Adrenal gland (tissue), 12 donors: ENCODE measurements around the gene ARHGAP6. TPM values are rescaled to one million over a fixed set of nuclear protein-coding genes. Genes with fewer than 3 reads are reported as not detected.

ENCODE experiments used
- DNase-seq, 7 donors: peaks; one replicate each; pipeline ENCODE4 v3.0.0-alpha.2; 2019 to 2020
- H3K27ac ChIP-seq, 5 donors: fragments of 200-600 bp; sonication (generic) in 4 of 5; 1 replicate in 3 of 5; 2 replicates in 2 of 5; pipeline versions ENCODE4 v1.5.1 to v1.8.0; 2016 to 2020; ENCODE audit warnings: mild to moderate bottlenecking in 1 of 5
- H3K27me3 ChIP-seq: fragments of 200-600 bp; 2 replicates; pipeline ENCODE4 v1.8.0; 2021
- H3K36me3 ChIP-seq, 2 donors: fragments of 200-600 bp; replicated peaks in 1 of 2; 1 replicate in 1 of 2; 2 replicates in 1 of 2; pipeline versions ENCODE4 v1.5.1 to v1.8.0; 2018 to 2022
- H3K4me1 ChIP-seq, 2 donors: fragments of 200-600 bp; replicated peaks in 1 of 2; 1 replicate in 1 of 2; 2 replicates in 1 of 2; pipeline versions ENCODE4 v1.5.1 to v1.8.0; 2018 to 2021
- H3K4me3 ChIP-seq, 4 donors: fragments of 200-600 bp; sonication (generic) in 3 of 4; one replicate each; pipeline ENCODE4 v1.5.1; 2016 to 2018
- H3K9me3 ChIP-seq, 3 donors: fragments of 200-600 bp; sonication (generic) in 1 of 3; replicated peaks in 1 of 3; 1 replicate in 2 of 3; 2 replicates in 1 of 3; pipeline versions ENCODE4 v1.5.1 to v1.8.0; 2016 to 2021
- POLR2A ChIP-seq, 2 donors: fragments of 450-650 bp; IDR thresholded peaks; one replicate each; pipeline ENCODE4 v1.6.1; 2017; ENCODE audit warnings: antibody characterized with exemption in 2 of 2, mild to moderate bottlenecking in 2 of 2, moderate library complexity in 1 of 2
- WGBS, 4 donors: extraction: QIAGEN DNeasy Blood & Tissue Kit in 2 of 4; methylation state at CpG; one replicate each; pipeline versions ENCODE4 v1.1.5 to v1.1.7; 2013 to 2017; 5-methylcytosine and 5-hydroxymethylcytosine counted together
- intact Hi-C, 2 donors: fragments of 100-400 bp; cut with DNase I; formaldehyde crosslinking; loops; one replicate each; pipeline versions ENCODE4 v1.14.1 to v1.15.0; 2022 to 2023
- polyA plus RNA-seq, 3 donors: library from polyadenylated mRNA; stranded (reverse); fragments of 200-250 nt in 2 of 3; fragments of 350-450 nt in 1 of 3; fragmentation: Illumina TruSeq in 1 of 3; extraction: RNeasy Lipid Tissue Mini Kit (QIAGEN cat#74804) in 1 of 3; gene quantifications; one replicate each; pipeline ENCODE4 v1.2.3, GENCODE V29; 2013 to 2014
- total RNA-seq, 9 donors: library from RNA; depleted of rRNA in 4 of 9; stranded (reverse); fragments of >200 nt in 4 of 9; fragments of 120-200 nt in 1 of 9; fragmentation: NEBNext Ultra II Directional in 1 of 9; extraction: Animal tissue kit (Norgen Biotek cat#: 25700) in 1 of 9; gene quantifications; one replicate each; pipeline versions ENCODE4 v1.1.0 to v1.2.4, GENCODE V29; 2013 to 2023
- TF ChIP-seq, protein P1 (sequence below), 6 experiments: fragments of 450-650 bp in 4 of 6; fragments of 200-600 bp in 2 of 6; sonication (generic) in 1 of 6; IDR thresholded peaks; 1 replicate in 5 of 6; 2 replicates in 1 of 6; pipeline versions ENCODE4 v1.5.1 to v1.8.0; 2016 to 2021; ENCODE audit warnings: antibody characterized with exemption in 6 of 6, mild to moderate bottlenecking in 2 of 6, moderate library complexity in 1 of 6
- donor health status: healthy with polysubstance abuse.
- donor health status: Bipolar disorder and iron deficiency.
- donor health status: DM: yes; HTN: yes; CAD: no.
- donor health status: DM: no; HTN: no; CAD: no.
- donor health status: DM: no; HTN: no; CAD: no.
- donor health status: DM: yes; HTN: yes; CAD: no.

Gene ARHGAP6
- total and polyA plus RNA-seq, 12 donors = 0.78 to 4.2 (median 2.7) TPM

DNA sequence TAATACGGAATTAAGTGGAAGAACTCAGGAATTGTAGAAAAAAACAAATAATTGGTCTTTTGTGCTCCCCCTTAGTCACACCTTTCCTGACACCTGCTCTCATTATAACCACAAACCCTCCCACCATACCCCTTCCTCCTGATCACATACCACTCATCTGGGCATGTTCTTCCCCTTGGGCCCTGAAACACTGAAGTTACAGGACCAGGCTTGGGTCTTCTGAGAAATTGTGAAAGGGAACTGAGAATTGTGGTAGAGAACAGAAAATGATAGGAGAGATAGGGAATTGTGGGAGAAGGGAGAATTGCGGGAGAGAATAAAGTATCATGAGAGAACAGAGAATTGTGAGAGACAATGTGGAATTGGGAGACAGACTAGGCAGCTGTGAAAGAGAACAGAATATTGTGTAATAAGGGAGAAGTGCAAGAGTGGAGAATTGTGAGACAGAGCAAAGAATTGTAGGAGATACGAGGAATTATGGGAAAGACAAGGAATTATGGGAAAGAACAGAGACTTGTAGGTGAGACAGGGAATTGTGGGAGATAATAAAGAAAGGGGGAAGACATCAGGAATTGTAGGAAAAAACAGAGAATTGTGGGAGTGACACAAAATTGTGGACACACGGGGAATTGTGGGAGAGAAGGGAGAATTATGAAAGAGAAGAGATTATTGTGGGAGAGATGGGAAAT lies 557.3 kb downstream of the ARHGAP6 start:
- Histone ChIP-seq H3K27ac (no peak overlapping the region), H3K4me1 (peaks cover 0 to 14% of the 10 kb centered on the region in 2 donors), H3K9me3 (no peaks in the 10 kb centered on the region), H3K4me3 (no peak overlapping the region), H3K27me3 (no peaks in the 10 kb centered on the region), H3K36me3 (no peaks in the 10 kb centered on the region)
- no peak for TF ChIP-seq POLR2A (IDR thresholded peaks at IDR 0.05)
- TF ChIP-seq, protein P1, sequence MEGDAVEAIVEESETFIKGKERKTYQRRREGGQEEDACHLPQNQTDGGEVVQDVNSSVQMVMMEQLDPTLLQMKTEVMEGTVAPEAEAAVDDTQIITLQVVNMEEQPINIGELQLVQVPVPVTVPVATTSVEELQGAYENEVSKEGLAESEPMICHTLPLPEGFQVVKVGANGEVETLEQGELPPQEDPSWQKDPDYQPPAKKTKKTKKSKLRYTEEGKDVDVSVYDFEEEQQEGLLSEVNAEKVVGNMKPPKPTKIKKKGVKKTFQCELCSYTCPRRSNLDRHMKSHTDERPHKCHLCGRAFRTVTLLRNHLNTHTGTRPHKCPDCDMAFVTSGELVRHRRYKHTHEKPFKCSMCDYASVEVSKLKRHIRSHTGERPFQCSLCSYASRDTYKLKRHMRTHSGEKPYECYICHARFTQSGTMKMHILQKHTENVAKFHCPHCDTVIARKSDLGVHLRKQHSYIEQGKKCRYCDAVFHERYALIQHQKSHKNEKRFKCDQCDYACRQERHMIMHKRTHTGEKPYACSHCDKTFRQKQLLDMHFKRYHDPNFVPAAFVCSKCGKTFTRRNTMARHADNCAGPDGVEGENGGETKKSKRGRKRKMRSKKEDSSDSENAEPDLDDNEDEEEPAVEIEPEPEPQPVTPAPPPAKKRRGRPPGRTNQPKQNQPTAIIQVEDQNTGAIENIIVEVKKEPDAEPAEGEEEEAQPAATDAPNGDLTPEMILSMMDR (IDR thresholded peaks at IDR 0.05) = no peak
- intact Hi-C loops = no loop called here
- DNase-seq = no peak
- WGBS, 4 donors = 77 to 93% (median 82%) methylated on average over 4 of the region's 4 CpGs

DNA sequence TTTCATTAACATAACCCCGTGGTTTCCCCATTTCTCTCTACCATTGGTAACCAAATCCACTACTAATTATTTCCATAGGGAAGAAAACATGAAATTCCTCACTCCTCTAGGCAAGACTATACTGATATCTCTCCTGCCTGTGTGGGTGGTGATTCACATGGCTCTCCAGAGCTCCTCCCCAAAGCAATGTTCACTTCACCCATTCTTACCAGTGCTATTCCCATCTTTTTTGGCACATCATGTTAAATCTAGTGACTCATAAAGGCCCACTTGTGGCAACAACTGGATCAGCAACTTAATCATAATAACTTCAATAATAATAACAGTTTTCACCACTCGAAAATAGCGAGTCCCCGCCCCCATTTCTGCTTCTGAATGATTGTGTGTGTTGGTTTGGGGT lies 560.6 kb downstream of the ARHGAP6 start:
- Histone ChIP-seq H3K27ac (no peak overlapping the region), H3K9me3 (no peaks in the 10 kb centered on the region), H3K27me3 (no peaks in the 10 kb centered on the region), H3K4me1 (no peaks in the 10 kb centered on the region), H3K4me3 (no peak overlapping the region), H3K36me3 (no peaks in the 10 kb centered on the region)
- 71 to 96% (median 84%) methylated on average over 4 of the region's 4 CpGs for WGBS, 4 donors
- DNase-seq = no peak
- intact Hi-C loops = no loop called here
- TF ChIP-seq, protein P1 (IDR thresholded peaks at IDR 0.05) = no peak
- no peak for TF ChIP-seq POLR2A (IDR thresholded peaks at IDR 0.05)

DNA sequence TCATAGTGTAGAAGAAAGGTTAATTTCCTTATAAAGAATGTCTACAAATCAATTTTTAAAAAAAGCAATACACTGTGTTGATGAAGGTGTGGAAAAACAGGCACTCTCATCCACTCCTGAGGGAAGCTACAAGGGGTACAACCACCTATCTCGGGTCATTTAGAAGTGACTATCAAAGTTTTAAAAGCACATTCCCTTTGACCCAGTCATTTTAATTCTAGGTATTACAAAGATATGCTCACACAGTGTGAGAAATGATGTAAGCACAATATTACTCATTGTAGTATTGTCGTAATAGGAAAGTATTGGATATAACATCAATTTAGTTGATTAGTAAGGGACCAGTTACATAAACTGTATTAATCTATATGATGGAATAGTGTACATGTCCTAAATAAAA lies 562.0 kb downstream of the ARHGAP6 start:
- no peaks in the 10 kb centered on the region for H3K27me3 ChIP-seq
- no peak for TF ChIP-seq POLR2A (IDR thresholded peaks at IDR 0.05)
- TF ChIP-seq, protein P1 (IDR thresholded peaks at IDR 0.05) = no peak
- intact Hi-C loops = no loop called here
- no peak for DNase-seq
- no peak overlapping the region for H3K4me3 ChIP-seq
- 64 to 93% (median 81%) methylated on average over 2 of the region's 2 CpGs for WGBS, 4 donors
- no peak overlapping the region for H3K27ac ChIP-seq
- no peaks in the 10 kb centered on the region for H3K9me3 ChIP-seq
- H3K36me3 ChIP-seq = no peaks in the 10 kb centered on the region
- no peaks in the 10 kb centered on the region for H3K4me1 ChIP-seq

DNA sequence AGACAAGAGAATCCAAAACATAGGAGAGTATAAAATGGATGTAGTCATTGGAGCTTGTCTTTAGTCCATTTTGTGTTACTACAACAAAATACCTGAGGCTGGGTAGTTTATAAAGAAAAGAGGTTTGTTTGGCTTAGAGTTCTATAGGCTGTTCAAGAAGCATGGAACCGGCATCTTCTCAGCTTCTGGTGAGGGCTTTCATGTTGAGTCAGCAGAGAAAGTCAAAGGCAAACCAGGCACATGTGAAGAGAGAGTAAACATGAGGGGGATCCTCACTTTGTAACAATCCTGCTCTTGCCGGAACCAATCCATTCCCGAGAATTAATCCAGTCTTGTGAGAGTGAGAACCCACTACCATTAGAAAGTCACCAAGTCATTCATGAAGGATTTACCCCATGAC lies 562.7 kb downstream of the ARHGAP6 start:
- H3K4me1 ChIP-seq = no peaks in the 10 kb centered on the region
- no peaks in the 10 kb centered on the region for H3K9me3 ChIP-seq
- no peaks in the 10 kb centered on the region for H3K36me3 ChIP-seq
- H3K27ac ChIP-seq = no peak overlapping the region
- 87 to 94% (median 90%) methylated on average over 3 of the region's 3 CpGs for WGBS, 4 donors
- TF ChIP-seq, protein P1 (IDR thresholded peaks at IDR 0.05) = no peak
- no peak for TF ChIP-seq POLR2A (IDR thresholded peaks at IDR 0.05)
- no peak for DNase-seq
- intact Hi-C loops = no loop called here
- no peak overlapping the region for H3K4me3 ChIP-seq
- no peaks in the 10 kb centered on the region for H3K27me3 ChIP-seq
